ENCODE data around the gene GJB2. TPM values are rescaled to one million over a fixed set of nuclear protein-coding genes. Genes with fewer than 3 reads are reported as not detected.
A peak's percentile ranks its signal among the peaks of the same experiment; 100 is the strongest.

GJB2 gene
- total RNA-seq, 1 donor from 2014 or later, result 4.6 TPM

DNA sequence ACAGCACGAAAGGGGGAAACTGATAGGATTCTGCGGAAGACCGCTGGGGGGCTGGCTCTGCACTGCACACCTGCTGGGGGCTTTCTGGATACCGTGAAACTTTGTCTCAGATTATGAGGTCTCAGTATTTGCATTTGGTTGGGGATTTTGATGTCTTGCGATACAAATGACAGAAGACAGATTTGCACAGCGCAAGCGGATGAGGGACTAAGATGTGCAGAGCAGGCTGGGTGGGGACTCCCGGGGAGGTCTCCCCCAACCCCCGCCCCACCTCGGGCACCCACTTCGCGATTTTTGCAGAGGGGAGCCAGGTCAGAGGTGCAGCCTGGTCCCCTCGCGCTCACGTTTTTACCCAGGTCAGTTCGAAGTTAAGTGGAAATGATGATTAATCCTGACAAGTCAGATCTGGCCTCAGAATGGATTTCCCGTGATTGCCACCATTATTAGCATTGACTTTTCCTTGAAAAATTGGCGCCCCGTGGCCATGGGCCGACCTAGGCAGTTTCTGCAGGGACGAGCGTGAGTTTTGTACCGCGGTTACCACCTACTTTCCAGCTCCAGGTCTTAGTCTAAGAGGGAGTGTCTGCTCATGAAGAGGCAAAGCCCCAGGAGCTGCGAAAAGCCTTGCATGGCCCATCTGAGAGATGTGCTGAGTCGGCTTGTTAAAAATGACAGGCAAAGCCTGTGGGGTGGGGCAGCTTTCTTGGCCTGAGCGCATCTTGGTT lies 1.3 kb upstream of the GJB2 start:
- H2AFZ ChIP-seq (ENCODE audit: low read depth, low read length), result no peak overlapping the region

DNA sequence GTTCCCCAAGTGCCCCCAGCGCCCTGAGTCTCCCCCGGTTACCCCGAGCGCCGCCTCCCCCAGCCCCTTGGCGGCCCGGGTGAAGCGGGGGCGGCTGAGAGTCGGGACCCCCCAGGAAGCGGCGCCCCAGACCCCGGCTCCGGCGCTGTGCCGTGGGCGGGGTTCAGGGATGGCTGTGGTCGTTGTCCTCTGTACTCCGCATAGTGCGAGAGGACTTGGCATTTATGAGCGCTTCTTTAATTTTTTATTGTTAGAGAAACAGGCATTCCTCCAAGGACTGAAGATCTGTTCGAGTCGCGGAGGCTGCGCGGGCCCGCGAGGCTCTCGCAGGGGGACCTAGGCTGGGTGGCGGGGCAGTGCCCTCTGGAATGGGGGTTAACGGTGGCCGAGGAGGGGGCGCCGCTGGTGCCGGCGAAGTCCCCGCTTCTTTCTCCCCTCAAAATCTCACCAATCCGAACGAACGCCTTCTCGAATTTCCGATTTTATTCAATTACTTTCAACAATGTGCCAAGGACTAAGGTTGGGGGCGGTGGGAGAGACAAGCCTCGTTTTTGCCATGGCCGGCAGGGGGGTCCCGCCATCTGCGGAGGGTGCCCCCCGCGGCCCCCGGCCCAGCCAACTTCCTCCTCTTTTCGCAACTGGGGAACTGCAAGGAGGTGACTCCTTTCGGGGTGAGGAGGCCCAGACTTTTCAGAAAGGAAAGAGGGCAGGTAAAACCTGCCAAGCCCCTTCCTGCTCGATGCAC lies 596 bp upstream of the GJB2 start:
- no peak for FAIRE-seq
- Mint-ChIP-seq H3K9me3 (ENCODE audit: unreplicated experiment) (peaks cover 1% of the 10 kb centered on the region), H3K4me3 (ENCODE audit: unreplicated experiment) (peak overlapping the region; percentile 42), H3K4me1 (ENCODE audit: low read depth, unreplicated experiment) (peaks cover 13% of the 10 kb centered on the region), H3K27ac (ENCODE audit: unreplicated experiment) (no peak overlapping the region), H3K36me3 (ENCODE audit: low read depth, unreplicated experiment) (peaks cover 4% of the 10 kb centered on the region), H3K27me3 (ENCODE audit: low read depth, unreplicated experiment) (peaks cover 47% of the 10 kb centered on the region)
- H3K4me1 ChIP-seq (ENCODE audit: insufficient read depth, low read length), result peaks cover 19% of the 10 kb centered on the region
- H2AFZ ChIP-seq (ENCODE audit: low read depth, low read length), result peak overlapping the region; percentile 25
- H3K9me3 ChIP-seq (ENCODE audit: insufficient read depth, low read depth, low read length), result no peaks in the 10 kb centered on the region
- no peak for DNase-seq (ENCODE audit: low read depth)
- H3K79me2 ChIP-seq (ENCODE audit: insufficient read depth, low read length), result no peaks in the 10 kb centered on the region
- no peak overlapping the region for H3K27ac ChIP-seq (ENCODE audit: low read depth, low read length)
- no peak overlapping the region for H3K4me3 ChIP-seq (ENCODE audit: insufficient read depth, low read depth, low read length)
- no peak overlapping the region for H3K9ac ChIP-seq (ENCODE audit: low read length)
- peaks cover 52% of the 10 kb centered on the region for H3K27me3 ChIP-seq (ENCODE audit: insufficient read depth, low read length)
- no peaks in the 10 kb centered on the region for H4K20me1 ChIP-seq (ENCODE audit: insufficient read depth, low read length)
- TF ChIP-seq, protein P1, sequence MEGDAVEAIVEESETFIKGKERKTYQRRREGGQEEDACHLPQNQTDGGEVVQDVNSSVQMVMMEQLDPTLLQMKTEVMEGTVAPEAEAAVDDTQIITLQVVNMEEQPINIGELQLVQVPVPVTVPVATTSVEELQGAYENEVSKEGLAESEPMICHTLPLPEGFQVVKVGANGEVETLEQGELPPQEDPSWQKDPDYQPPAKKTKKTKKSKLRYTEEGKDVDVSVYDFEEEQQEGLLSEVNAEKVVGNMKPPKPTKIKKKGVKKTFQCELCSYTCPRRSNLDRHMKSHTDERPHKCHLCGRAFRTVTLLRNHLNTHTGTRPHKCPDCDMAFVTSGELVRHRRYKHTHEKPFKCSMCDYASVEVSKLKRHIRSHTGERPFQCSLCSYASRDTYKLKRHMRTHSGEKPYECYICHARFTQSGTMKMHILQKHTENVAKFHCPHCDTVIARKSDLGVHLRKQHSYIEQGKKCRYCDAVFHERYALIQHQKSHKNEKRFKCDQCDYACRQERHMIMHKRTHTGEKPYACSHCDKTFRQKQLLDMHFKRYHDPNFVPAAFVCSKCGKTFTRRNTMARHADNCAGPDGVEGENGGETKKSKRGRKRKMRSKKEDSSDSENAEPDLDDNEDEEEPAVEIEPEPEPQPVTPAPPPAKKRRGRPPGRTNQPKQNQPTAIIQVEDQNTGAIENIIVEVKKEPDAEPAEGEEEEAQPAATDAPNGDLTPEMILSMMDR (IDR thresholded peaks at IDR 0.05; ENCODE audit: insufficient read depth, low read depth, low read length), result no peak
- TF ChIP-seq EZH2 (IDR thresholded peaks at IDR 0.05; ENCODE audit: insufficient read depth, low read length), result peak; percentile 56
- H3K4me2 ChIP-seq (ENCODE audit: low read length), result peak overlapping the region; percentile 86
- H3K36me3 ChIP-seq (ENCODE audit: insufficient read depth, low read length), result no peaks in the 10 kb centered on the region

More for the DNA sequence above, 1.3 kb upstream of the GJB2 start:
- H3K36me3 ChIP-seq (ENCODE audit: insufficient read depth, low read length), result no peaks in the 10 kb centered on the region
- peak overlapping the region; percentile 86 for H3K4me2 ChIP-seq (ENCODE audit: low read length)
- H3K4me1 ChIP-seq (ENCODE audit: insufficient read depth, low read length), result peaks cover 19% of the 10 kb centered on the region
- no peak overlapping the region for H3K4me3 ChIP-seq (ENCODE audit: insufficient read depth, low read depth, low read length)
- peak overlapping the region; percentile 41 for H3K4me3 Mint-ChIP-seq (ENCODE audit: unreplicated experiment)
- DNase-seq (ENCODE audit: low read depth) (no peak), FAIRE-seq (no peak)
- no peak overlapping the region for H3K27ac ChIP-seq (ENCODE audit: low read depth, low read length)
- no peaks in the 10 kb centered on the region for H4K20me1 ChIP-seq (ENCODE audit: insufficient read depth, low read length)
- peaks cover 1% of the 10 kb centered on the region for H3K9me3 Mint-ChIP-seq (ENCODE audit: unreplicated experiment)
- H3K4me1 Mint-ChIP-seq (ENCODE audit: low read depth, unreplicated experiment), result peaks cover 16% of the 10 kb centered on the region
- no peak overlapping the region for H3K27ac Mint-ChIP-seq (ENCODE audit: unreplicated experiment)
- no peaks in the 10 kb centered on the region for H3K9me3 ChIP-seq (ENCODE audit: insufficient read depth, low read depth, low read length)
- peaks cover 1% of the 10 kb centered on the region for H3K36me3 Mint-ChIP-seq (ENCODE audit: low read depth, unreplicated experiment)
- H3K79me2 ChIP-seq (ENCODE audit: insufficient read depth, low read length), result no peaks in the 10 kb centered on the region
- peaks cover 52% of the 10 kb centered on the region for H3K27me3 ChIP-seq (ENCODE audit: insufficient read depth, low read length)
- TF ChIP-seq, protein P1 (IDR thresholded peaks at IDR 0.05; ENCODE audit: insufficient read depth, low read depth, low read length), result no peak
- peak; percentile 18 for TF ChIP-seq EZH2 (IDR thresholded peaks at IDR 0.05; ENCODE audit: insufficient read depth, low read length)
- H3K27me3 Mint-ChIP-seq (ENCODE audit: low read depth, unreplicated experiment), result peaks cover 40% of the 10 kb centered on the region
- no peak overlapping the region for H3K9ac ChIP-seq (ENCODE audit: low read length)
